GM12878 (cell line): ENCODE measurements around the gene IQGAP2.

ENCODE experiments used
- BHLHE40 ChIP-seq, 2 experiments: fragments of 450-650 bp in 1 of 2; IDR thresholded peaks; 2 replicates each; pipeline ENCODE4 v1.6.1; 2011 to 2017; ENCODE audit warnings: low read depth in 2 of 2, borderline replicate concordance in 1 of 2, improper control_type of control experiment in 1 of 2, low read length in 1 of 2, mild to moderate bottlenecking in 1 of 2
- CTCF ChIP-seq, 3 experiments: IDR thresholded peaks in 2 of 3; conservative IDR thresholded peaks in 1 of 3; 2 replicates each; pipeline ENCODE4 v1.5.1; 2011; ENCODE audit warnings: low read depth in 3 of 3, low read length in 3 of 3, mild to moderate bottlenecking in 3 of 3, control low read depth in 2 of 3, moderate library complexity in 2 of 3, inconsistent platforms in 1 of 3, mixed read lengths in 1 of 3; ENCODE audit not compliant: control insufficient read depth in 2 of 3, insufficient read depth in 1 of 3; ENCODE audit errors: extremely low read depth in 1 of 3
- HDAC2 ChIP-seq: fragments of 200-600 bp; sonication (generic); IDR thresholded peaks from 2 replicates; pipeline ENCODE4 v1.6.1; 2017
- HDAC6 ChIP-seq: fragments of 200-600 bp; sonication (generic); IDR thresholded peaks from one replicate; pipeline ENCODE4 v1.8.0; 2017; ENCODE audit warnings: antibody characterized with exemption; ENCODE audit not compliant: unreplicated experiment
- RCOR1 ChIP-seq: conservative IDR thresholded peaks from 2 replicates; pipeline ENCODE4 v1.6.1; 2012; ENCODE audit warnings: low read depth, low read length, improper control_type of control experiment

GRCh38 chr5:76667495-76667894, 264.4 kb downstream of the IQGAP2 start:
- TF ChIP-seq HDAC6 (no peak), BHLHE40 (IDR thresholded peaks at IDR 0.05; ENCODE audit: borderline replicate concordance in 1 of 2, low read depth in 2 of 2, low read length in 1 of 2) (no peak), HDAC2 (no peak), CTCF (IDR thresholded peaks at IDR 0.05 in 2 of 3, conservative IDR thresholded peaks at IDR 0.05 in 1 of 3; ENCODE audit: control insufficient read depth in 2 of 3, extremely low read depth in 1 of 3, insufficient read depth in 1 of 3, low read depth in 3 of 3, low read length in 3 of 3) (no peak), RCOR1 (no peak)
